HG03280 (cell line): ENCODE measurements around the gene ACTRT3.
"Not testable (repeated sequence)": the region's sequence is repeated elsewhere in the genome, so short reads cannot be mapped to it uniquely, and the experiment has no call there.

Source experiments
- ATAC-seq: cut with Tn5 transposase; IDR thresholded peaks from one replicate; pipeline ENCODE4 v1.9.1; 2021; ENCODE audit warnings: mild to moderate bottlenecking, moderate library complexity; ENCODE audit not compliant: unreplicated experiment

Gene ACTRT3

GRCh38 chr3:169772897-169773816 lies 3.8 kb upstream of the ACTRT3 start, which contains the start of gene MYNN:
Gene MYNN (plus strand): TSS chr3:169773396. CDS start chr3:169774296, 900 bp downstream.
- peak; percentile 83 for ATAC-seq

GRCh38 chr3:169772305-169772896 lies 3.0 kb upstream of the ACTRT3 start:
- ATAC-seq, result peak; percentile 12

- ATAC-seq, result peak; percentile 13
These were observed 2.3 kb upstream of the ACTRT3 start for GRCh38 chr3:169771497-169772304.

GRCh38 chr3:169764882-169765612 lies 4.3 kb downstream of the ACTRT3 start, which contains the start of gene TERC:
Gene TERC (minus strand): TSS chr3:169765060.
- peak; percentile 70 for ATAC-seq

GRCh38 chr3:169764312-169764881 lies 5.0 kb downstream of the ACTRT3 start:
- peak; percentile 27 for ATAC-seq

GRCh38 chr3:169760479-169760878 lies 8.9 kb downstream of the ACTRT3 start:
- ATAC-seq, result no peak

GRCh38 chr3:169759256-169759655 lies 10.1 kb downstream of the ACTRT3 start:
- ATAC-seq, result no peak

- ATAC-seq, result no peak
These were observed 10.9 kb downstream of the ACTRT3 start for GRCh38 chr3:169758359-169758994.

- ATAC-seq, result no peak
These were observed 13.9 kb downstream of the ACTRT3 start for GRCh38 chr3:169755488-169755887.

GRCh38 chr3:169754711-169755110 lies 14.7 kb downstream of the ACTRT3 start:
- ATAC-seq, result no peak

GRCh38 chr3:169751875-169752274 lies 17.5 kb downstream of the ACTRT3 start:
- ATAC-seq, result no peak

GRCh38 chr3:169750665-169751064 lies 18.7 kb downstream of the ACTRT3 start:
- no peak for ATAC-seq

- peak; percentile 45 for ATAC-seq
These were observed 20.7 kb downstream of the ACTRT3 start for GRCh38 chr3:169748670-169749069.

GRCh38 chr3:169746924-169747323 lies 22.4 kb downstream of the ACTRT3 start:
- ATAC-seq, result no peak

GRCh38 chr3:169744366-169745054 lies 24.9 kb downstream of the ACTRT3 start:
- no peak for ATAC-seq

GRCh38 chr3:169739067-169739466 lies 30.3 kb downstream of the ACTRT3 start:
- ATAC-seq, result no peak

- not testable (repeated sequence) for ATAC-seq
These were observed 37.5 kb downstream of the ACTRT3 start for GRCh38 chr3:169731857-169732256.

- no peak for ATAC-seq
These were observed 46.6 kb downstream of the ACTRT3 start for GRCh38 chr3:169722724-169723123.

GRCh38 chr3:169718415-169718814 lies 50.9 kb downstream of the ACTRT3 start:
- ATAC-seq, result not testable (repeated sequence)
